ENCODE measurements around the gene NUCKS1. TPM values are rescaled to one million over a fixed set of nuclear protein-coding genes. Genes with fewer than 3 reads are reported as not detected.

Gene NUCKS1
- total and polyA plus RNA-seq, 2 of the 8 experiments (the other 6 are each of a cell fraction or from before 2014, with no cell fraction given), result 126 to 461 TPM

GRCh38 chr1:205669341-205670149 is 80.4 kb downstream of the NUCKS1 start (continued):
- TF ChIP-seq PHF8 (conservative IDR thresholded peaks at IDR 0.05; ENCODE audit: low read depth, low read length), result no peak
- TF ChIP-seq SIN3A (conservative IDR thresholded peaks at IDR 0.05 in 1 of 2, IDR thresholded peaks at IDR 0.05 in 1 of 2; ENCODE audit: low read depth in 1 of 2, low read length in 2 of 2), result no peak
- TF ChIP-seq RAD21 (IDR thresholded peaks at IDR 0.05 in 1 of 2, conservative IDR thresholded peaks at IDR 0.05 in 1 of 2; ENCODE audit: low read depth in 2 of 2, low read length in 2 of 2), result no peak
- no peak for TF ChIP-seq POLR2AphosphoS5 (IDR thresholded peaks at IDR 0.05; ENCODE audit: low read depth, low read length)
- no peak for TF ChIP-seq SIRT6 (IDR thresholded peaks at IDR 0.05; ENCODE audit: low read length)
- TF ChIP-seq RFX5 (IDR thresholded peaks at IDR 0.05; ENCODE audit: borderline replicate concordance, low read depth, low read length), result no peak

Data from H1 (cell line).